Measurements from ENCODE around the gene OBP2A.
A peak's percentile ranks its signal among the peaks of the same experiment; 100 is the strongest.

DNA sequence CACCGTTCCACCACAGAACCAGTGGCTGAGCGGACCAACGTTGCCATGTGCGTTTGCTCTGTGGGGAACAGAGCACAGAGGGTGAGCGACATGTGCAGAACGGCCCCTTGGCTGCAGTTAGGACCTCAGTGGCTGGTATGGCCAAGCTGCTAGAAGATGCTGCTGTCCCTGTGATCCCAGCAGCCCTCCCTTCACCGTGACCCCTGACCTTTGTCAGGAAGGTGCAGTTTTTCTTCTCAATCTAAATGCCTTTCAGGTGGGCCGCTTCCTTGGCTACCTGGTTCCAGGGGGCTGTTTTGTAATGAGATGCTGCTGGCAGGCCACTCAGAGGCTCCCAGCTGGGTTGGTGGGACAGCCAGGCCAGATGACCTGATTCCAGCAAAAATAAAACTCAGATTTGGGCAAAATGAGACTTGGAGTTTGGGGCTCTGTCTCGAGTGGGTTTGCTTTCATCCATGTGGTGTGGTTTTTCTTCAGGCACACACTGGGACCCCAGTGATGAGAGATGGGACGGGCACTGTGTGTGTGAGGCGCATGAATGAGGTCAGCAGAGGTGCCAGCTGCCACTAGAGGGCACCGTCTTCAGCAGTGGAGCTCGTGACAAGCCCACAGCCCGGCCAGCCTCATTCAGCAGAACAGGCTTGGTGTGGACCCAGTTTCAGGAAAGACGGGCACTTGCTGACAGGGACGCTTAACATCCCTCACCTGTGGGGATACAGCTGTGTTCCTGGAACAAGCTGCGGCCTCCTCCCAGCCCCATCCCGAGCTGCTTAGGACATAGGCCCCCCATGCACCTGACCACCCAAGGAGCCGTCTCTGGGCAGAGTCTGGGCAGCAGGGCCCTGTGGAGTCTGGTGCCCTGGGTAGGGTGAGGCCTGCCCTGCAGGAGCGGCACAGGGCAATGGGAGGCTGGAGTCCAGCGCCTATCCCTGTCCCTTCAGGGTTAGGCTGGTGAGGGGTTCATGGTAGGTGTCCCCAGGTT lies 41.4 kb upstream of the OBP2A start:
- TF ChIP-seq, protein P1, sequence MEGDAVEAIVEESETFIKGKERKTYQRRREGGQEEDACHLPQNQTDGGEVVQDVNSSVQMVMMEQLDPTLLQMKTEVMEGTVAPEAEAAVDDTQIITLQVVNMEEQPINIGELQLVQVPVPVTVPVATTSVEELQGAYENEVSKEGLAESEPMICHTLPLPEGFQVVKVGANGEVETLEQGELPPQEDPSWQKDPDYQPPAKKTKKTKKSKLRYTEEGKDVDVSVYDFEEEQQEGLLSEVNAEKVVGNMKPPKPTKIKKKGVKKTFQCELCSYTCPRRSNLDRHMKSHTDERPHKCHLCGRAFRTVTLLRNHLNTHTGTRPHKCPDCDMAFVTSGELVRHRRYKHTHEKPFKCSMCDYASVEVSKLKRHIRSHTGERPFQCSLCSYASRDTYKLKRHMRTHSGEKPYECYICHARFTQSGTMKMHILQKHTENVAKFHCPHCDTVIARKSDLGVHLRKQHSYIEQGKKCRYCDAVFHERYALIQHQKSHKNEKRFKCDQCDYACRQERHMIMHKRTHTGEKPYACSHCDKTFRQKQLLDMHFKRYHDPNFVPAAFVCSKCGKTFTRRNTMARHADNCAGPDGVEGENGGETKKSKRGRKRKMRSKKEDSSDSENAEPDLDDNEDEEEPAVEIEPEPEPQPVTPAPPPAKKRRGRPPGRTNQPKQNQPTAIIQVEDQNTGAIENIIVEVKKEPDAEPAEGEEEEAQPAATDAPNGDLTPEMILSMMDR (conservative IDR thresholded peaks at IDR 0.05 in 1 of 2, IDR thresholded peaks at IDR 0.05 in 1 of 2; ENCODE audit: low read depth in 1 of 2, low read length in 2 of 2) = peak; percentile 37 to 79
- no peak for TF ChIP-seq EZH2 (IDR thresholded peaks at IDR 0.05; ENCODE audit: low read length, missing control alignments)

All from fibroblast of lung (primary cell).